Transverse colon (tissue), 4 donors: Measurements from ENCODE around the gene PRKCH.

Experiments used
- CTCF ChIP-seq, 5 experiments: fragments of 200-600 bp in 3 of 5; fragments of 450-650 bp in 2 of 5; sonication (generic) in 3 of 5; IDR thresholded peaks; 1 replicate in 2 of 5; 2 replicates in 3 of 5; pipeline ENCODE4 v1.5.1; 2016 to 2017; ENCODE audit warnings: antibody characterized with exemption in 5 of 5, inconsistent platforms in 3 of 5, mild to moderate bottlenecking in 2 of 5, moderate library complexity in 1 of 5
- EP300 ChIP-seq: sonication (generic); formaldehyde crosslinking; IDR thresholded peaks from one replicate; pipeline ENCODE4 v1.6.1; 2017; ENCODE audit warnings: antibody characterized with exemption, low read depth
- POLR2A ChIP-seq: fragments of 450-650 bp; IDR thresholded peaks from one replicate; pipeline ENCODE4 v1.6.1; 2016; ENCODE audit warnings: antibody characterized with exemption, mild to moderate bottlenecking, moderate library complexity
- POLR2AphosphoS5 ChIP-seq, 3 donors: sonication (generic); formaldehyde crosslinking; IDR thresholded peaks; one replicate each; pipeline ENCODE4 v1.6.1; 2016; ENCODE audit warnings: antibody characterized with exemption in 3 of 3

- TF ChIP-seq CTCF (IDR thresholded peaks at IDR 0.05) (no peak), POLR2AphosphoS5 (IDR thresholded peaks at IDR 0.05) (no peak), POLR2A (no peak), EP300 (no peak)
These were observed 138.7 kb downstream of the PRKCH start for GRCh38 chr14:61460063-61460462.
